Endothelial cell of umbilical vein (primary cell): Measurements from ENCODE around the gene PRPF19. TPM values are rescaled to one million over a fixed set of nuclear protein-coding genes. Genes with fewer than 3 reads are reported as not detected.

Experiments
- BruUV-seq: library from RNA; stranded (reverse); fragments of 400-500 nt; replicated peaks from 2 replicates; lab custom pipeline; 2021; lab: Mats Ljungman, UMichigan
- CTCF ChIA-PET: fragments of 300-600, 350-600 bp; sonication (Branson Sonifier 250); formaldehyde crosslinking; loops from one replicate; lab custom pipeline; 2021; ENCODE audit warnings: antibody characterized with exemption, inconsistent platforms; lab: Charles Lee
- POLR2A ChIA-PET: fragments of 300-600, 350-600 bp; sonication (Branson Sonifier 250); formaldehyde crosslinking; loops from one replicate; lab custom pipeline; 2021; ENCODE audit warnings: antibody characterized with exemption, inconsistent platforms; lab: Charles Lee
- DNase-seq: peaks from one replicate; pipeline ENCODE4 v3.0.0-alpha.2; 2011; ENCODE audit warnings: low read depth, low spot score
- FAIRE-seq: peaks from 2 replicates; lab custom pipeline; 2011; peaks lifted over from hg19 to GRCh38; lab: Jason Lieb, UNC
- H2AFZ ChIP-seq: 2 replicates; pipeline ENCODE4 v1.6.0; 2012; ENCODE audit warnings: low read depth, low read length, control low read depth, inconsistent platforms
- H3K27ac ChIP-seq: 2 replicates; pipeline ENCODE4 v1.5.1; 2011; ENCODE audit warnings: low read depth, mild to moderate bottlenecking, control low read depth, low read length, moderate library complexity; ENCODE audit not compliant: insufficient read depth
- H3K27me3 ChIP-seq, 2 experiments: 2 replicates each; pipeline versions ENCODE4 v1.6.0 to v1.6.1; 2011; ENCODE audit warnings: low read length in 2 of 2, mixed read lengths in 1 of 2; ENCODE audit not compliant: control insufficient read depth in 2 of 2, insufficient read depth in 2 of 2
- H3K36me3 ChIP-seq, 2 experiments: 2 replicates in 1 of 2; 3 replicates in 1 of 2; pipeline ENCODE4 v1.5.1; 2011; ENCODE audit warnings: low read length in 2 of 2, mild to moderate bottlenecking in 1 of 2, moderate library complexity in 1 of 2; ENCODE audit not compliant: control insufficient read depth in 2 of 2, insufficient read depth in 2 of 2; ENCODE audit errors: extremely low read depth in 1 of 2
- H3K4me1 ChIP-seq: 3 replicates; pipeline ENCODE4 v1.5.1; 2011; ENCODE audit warnings: mild to moderate bottlenecking, low read length; ENCODE audit not compliant: control insufficient read depth, insufficient read depth; ENCODE audit errors: extremely low read depth
- H3K4me2 ChIP-seq: 2 replicates; pipeline ENCODE4 v1.6.1; 2011; ENCODE audit warnings: low read length, control low read depth, mixed read lengths; ENCODE audit not compliant: insufficient read depth
- H3K4me3 ChIP-seq, 3 experiments: fragments of 200-600 bp in 1 of 3; sonication (generic), shearing (Covaris generic) in 1 of 3; replicated peaks in 1 of 3; 2 replicates each; pipeline ENCODE4 v1.5.1; 2011 to 2016; ENCODE audit warnings: control low read depth in 3 of 3, low read length in 3 of 3, mild to moderate bottlenecking in 2 of 3, inconsistent platforms in 1 of 3, low read depth in 1 of 3, moderate library complexity in 1 of 3; ENCODE audit not compliant: insufficient read depth in 1 of 3
- H3K79me2 ChIP-seq: 2 replicates; pipeline ENCODE4 v1.6.0; 2012; ENCODE audit warnings: low read length, inconsistent platforms; ENCODE audit not compliant: control insufficient read depth, insufficient read depth
- H3K9ac ChIP-seq: replicated peaks from 2 replicates; pipeline ENCODE3; 2011; ENCODE audit warnings: low read length, control low read depth; ENCODE audit not compliant: insufficient read depth; ENCODE audit errors: extremely low read depth
- H3K9me1 ChIP-seq: replicated peaks from 3 replicates; pipeline ENCODE4 v1.6.0; 2011; ENCODE audit warnings: mild to moderate bottlenecking, low read length; ENCODE audit not compliant: control insufficient read depth, insufficient read depth; ENCODE audit errors: extremely low read depth
- H3K9me3 ChIP-seq: replicated peaks from 2 replicates; pipeline ENCODE4 v1.5.1; 2012; ENCODE audit warnings: low read length, inconsistent platforms; ENCODE audit not compliant: control insufficient read depth, insufficient read depth
- H4K20me1 ChIP-seq: replicated peaks from 2 replicates; pipeline ENCODE3; 2011; ENCODE audit warnings: mild to moderate bottlenecking, low read length; ENCODE audit not compliant: control insufficient read depth, insufficient read depth; ENCODE audit errors: extremely low read depth
- CTCF ChIP-seq, 2 donors: IDR thresholded peaks; 1 replicate in 1 of 2; 2 replicates in 1 of 2; pipeline ENCODE4 v1.5.1; 2011; ENCODE audit warnings: low read length in 2 of 2, mild to moderate bottlenecking in 2 of 2, moderate library complexity in 2 of 2, control low read depth in 1 of 2, inconsistent platforms in 1 of 2, low read depth in 1 of 2; ENCODE audit not compliant: insufficient read depth in 1 of 2; ENCODE audit errors: extremely low read depth in 1 of 2
- EZH2 ChIP-seq: IDR thresholded peaks from 2 replicates; pipeline ENCODE4 v1.6.1; 2012; ENCODE audit warnings: borderline replicate concordance, low read depth, mild to moderate bottlenecking, moderate library complexity, low read length, inconsistent platforms; ENCODE audit not compliant: severe bottlenecking
- FOS ChIP-seq: IDR thresholded peaks from 2 replicates; pipeline ENCODE4 v1.6.1; 2011; ENCODE audit warnings: mild to moderate bottlenecking, low read length, moderate library complexity, borderline replicate concordance; ENCODE audit not compliant: insufficient read depth
- GATA2 ChIP-seq: IDR thresholded peaks from 2 replicates; pipeline ENCODE4 v1.7.0; 2011; ENCODE audit warnings: low read depth, mild to moderate bottlenecking, moderate library complexity, mixed read lengths, low read length; ENCODE audit not compliant: insufficient read length, insufficient read depth
- JUN ChIP-seq: IDR thresholded peaks from 2 replicates; pipeline ENCODE4 v1.6.1; 2011; ENCODE audit warnings: borderline replicate concordance, low read depth; ENCODE audit not compliant: insufficient read length, insufficient read depth
- MAX ChIP-seq: IDR thresholded peaks from 2 replicates; pipeline ENCODE4 v1.6.1; 2011; ENCODE audit not compliant: insufficient read depth, insufficient read length
- MYC ChIP-seq: IDR thresholded peaks from one replicate; pipeline ENCODE4 v1.6.1; 2011; ENCODE audit warnings: mild to moderate bottlenecking, low read depth, low read length
- POLR2A ChIP-seq: IDR thresholded peaks from 2 replicates; pipeline ENCODE4 v1.6.1; 2012; ENCODE audit warnings: low read depth, mild to moderate bottlenecking, control low read depth, low read length
- POLR2AphosphoS5 ChIP-seq: IDR thresholded peaks from 2 replicates; pipeline ENCODE4 v1.6.1; 2012; ENCODE audit warnings: low read depth, mild to moderate bottlenecking, control low read depth, low read length, moderate library complexity; ENCODE audit not compliant: insufficient read depth
- dilution Hi-C: fragments of 300-500 bp; cut with MboI; formaldehyde crosslinking; loops from one replicate; pipeline ENCODE4 v1.15.0; 2019; ENCODE audit warnings: low sequenced_read_pairs; ENCODE audit not compliant: extremely low pct_ligation_motif_present
- intact Hi-C: fragments of 100-400 bp; cut with micrococcal nuclease; formaldehyde crosslinking; loops from one replicate; pipeline ENCODE4 v1.10.0; 2022
- polyA plus RNA-seq, 4 experiments: library from polyadenylated mRNA; depleted of rRNA in 3 of 4; stranded (reverse) in 3 of 4; unstranded in 1 of 4; fragments of >200 nt; gene quantifications; 2 replicates each; pipeline versions ENCODE4 v1.2.1 to v1.2.3, GENCODE V29; 2011 to 2012; ENCODE audit warnings: missing spikeins in 1 of 4
- total RNA-seq: library from RNA; stranded (reverse); gene quantifications from 2 replicates; pipeline ENCODE4 v1.2.3, GENCODE V29; 2021

PRPF19 gene
- total and polyA plus RNA-seq, 2 donors (not counting 3 experiments of a cell fraction or from before 2014, with no cell fraction given) = 97.1 to 126 TPM

- no peaks in the 10 kb centered on the region for H4K20me1 ChIP-seq
- ChIA-PET CTCF (interaction anchor here (1.2 to 2.2 kb wide), 6 partner anchors 13 to 37 kb away, joined by 3 to 11 read pairs (median 6); partner anchors contain the start of gene PTGDR2), POLR2A (no interaction called here)
- no peak overlapping the region for H3K4me2 ChIP-seq
- TF ChIP-seq CTCF (IDR thresholded peaks at IDR 0.05; ENCODE audit: extremely low read depth in 1 of 2, insufficient read depth in 1 of 2, low read depth in 1 of 2, low read length in 2 of 2) (no peak), POLR2AphosphoS5 (no peak), FOS (no peak), POLR2A (no peak), JUN (no peak), MAX (no peak), MYC (no peak), GATA2 (no peak), EZH2 (no peak)
- DNase-seq (no peak), FAIRE-seq (no peak)
- no peak overlapping the region for H2AFZ ChIP-seq
- H3K27ac ChIP-seq = no peak overlapping the region
- no peaks in the 10 kb centered on the region for H3K79me2 ChIP-seq
- H3K36me3 ChIP-seq = no peaks in the 10 kb centered on the region
- H3K27me3 ChIP-seq = no peaks in the 10 kb centered on the region
- H3K4me1 ChIP-seq = no peaks in the 10 kb centered on the region
- no peak overlapping the region for H3K4me3 ChIP-seq
- H3K9ac ChIP-seq = no peak overlapping the region
- H3K9me1 ChIP-seq = no peaks in the 10 kb centered on the region
- no peaks in the 10 kb centered on the region for H3K9me3 ChIP-seq
- no TSS peak for BruUV-seq
- intact Hi-C loops (loop anchor here (1.0 kb wide), 1 partner anchor 29 kb away; no protein-coding TSS in a partner anchor), dilution Hi-C loops (no loop called here)
Observed at GRCh38 chr11:60867871-60868681, 38.3 kb downstream of the PRPF19 start.
